WTC11 (cell line): Measurements from ENCODE around the gene FGD2. TPM values are rescaled to one million over a fixed set of nuclear protein-coding genes. Genes with fewer than 3 reads are reported as not detected.
A peak's percentile ranks its signal among the peaks of the same experiment; 100 is the strongest.

Experiments used
- ATAC-seq: fragments of 200-7000 bp; cut with Tn5 transposase; 2 replicates; pipeline ENCODE4 v1.10.0; 2021; ENCODE audit warnings: mild to moderate bottlenecking, moderate library complexity
- CTCF ChIA-PET: fragments of 300-600 bp; sonication (Branson Sonifier 250); formaldehyde crosslinking; loops from one replicate; lab custom pipeline; 2021; ENCODE audit warnings: antibody characterized with exemption; lab: Charles Lee
- POLR2A ChIA-PET: fragments of 350-600 bp; sonication (Branson Sonifier 250); formaldehyde crosslinking; loops from one replicate; lab custom pipeline; 2021; ENCODE audit warnings: antibody characterized with exemption; lab: Charles Lee
- DNase-seq: peaks from one replicate; pipeline ENCODE4 v3.0.0; 2021; ENCODE audit warnings: low spot score
- H3K27ac Mint-ChIP-seq: 2 replicates; pipeline ENCODE4 v1.8.0; 2021; ENCODE audit warnings: mixed read lengths
- H3K27me3 Mint-ChIP-seq: 2 replicates; pipeline ENCODE4 v1.8.0; 2021; ENCODE audit warnings: low read depth, mild to moderate bottlenecking, moderate library complexity, mixed read lengths
- H3K36me3 Mint-ChIP-seq: 2 replicates; pipeline ENCODE4 v1.8.0; 2021; ENCODE audit warnings: mixed read lengths
- H3K4me1 Mint-ChIP-seq: 2 replicates; pipeline ENCODE4 v1.8.0; 2022; ENCODE audit warnings: mixed read lengths
- H3K4me3 Mint-ChIP-seq: 2 replicates; pipeline ENCODE4 v1.8.0; 2021; ENCODE audit warnings: mild to moderate bottlenecking, moderate library complexity, mixed read lengths
- H3K9me3 Mint-ChIP-seq: 2 replicates; pipeline ENCODE4 v1.8.0; 2021; ENCODE audit warnings: mixed read lengths
- E2F4 ChIP-seq: sonication (generic); formaldehyde crosslinking; IDR thresholded peaks from 2 replicates; pipeline ENCODE4 v1.8.1; 2022; ENCODE audit warnings: low read depth, mild to moderate bottlenecking, moderate library complexity, missing genetic modification reagents, borderline replicate concordance
- E2F5 ChIP-seq: sonication (generic); formaldehyde crosslinking; IDR thresholded peaks from 2 replicates; pipeline ENCODE4 v1.8.1; 2022; ENCODE audit warnings: mild to moderate bottlenecking, moderate library complexity, missing genetic modification reagents
- ETV6 ChIP-seq: sonication (generic); formaldehyde crosslinking; IDR thresholded peaks from 2 replicates; pipeline ENCODE4 v1.8.1; 2022; ENCODE audit warnings: mild to moderate bottlenecking, missing genetic modification reagents
- FOXK1 ChIP-seq: sonication (generic); formaldehyde crosslinking; IDR thresholded peaks from 2 replicates; pipeline ENCODE4 v1.8.0; 2022; ENCODE audit warnings: mild to moderate bottlenecking, moderate library complexity, missing genetic modification reagents
- GTF2I ChIP-seq: fragments of 250-450 bp; sonication (Bioruptor Pico); conservative IDR thresholded peaks from 2 replicates; pipeline ENCODE4 v1.4.0; 2021; ENCODE audit warnings: mild to moderate bottlenecking
- IRF2 ChIP-seq: sonication (generic); formaldehyde crosslinking; IDR thresholded peaks from 2 replicates; pipeline ENCODE4 v1.8.0; 2022; ENCODE audit warnings: low read depth, missing genetic modification reagents, borderline replicate concordance
- NR3C1 ChIP-seq: sonication (generic); formaldehyde crosslinking; conservative IDR thresholded peaks from 2 replicates; pipeline ENCODE4 v1.8.1; 2023; ENCODE audit warnings: low read depth, mild to moderate bottlenecking, missing genetic modification reagents
- PRRX2 ChIP-seq: fragments of 250-450 bp; sonication (Bioruptor Pico); IDR thresholded peaks from 2 replicates; pipeline ENCODE4 v1.8.0; 2021; ENCODE audit warnings: mild to moderate bottlenecking
- RORB ChIP-seq: fragments of 250-450 bp; sonication (Bioruptor Pico); IDR thresholded peaks from 2 replicates; pipeline ENCODE4 v1.9.0; 2021; ENCODE audit warnings: mild to moderate bottlenecking
- SMAD3 ChIP-seq: sonication (generic); formaldehyde crosslinking; IDR thresholded peaks from 2 replicates; pipeline ENCODE4 v1.8.0; 2022; ENCODE audit warnings: missing genetic modification reagents, mild to moderate bottlenecking, borderline replicate concordance
- SMAD4 ChIP-seq: sonication (generic); formaldehyde crosslinking; IDR thresholded peaks from 2 replicates; pipeline ENCODE4 v1.8.0; 2022; ENCODE audit warnings: mild to moderate bottlenecking, missing genetic modification reagents
- SOX15 ChIP-seq: fragments of 250-450 bp; sonication (Bioruptor Pico); IDR thresholded peaks from 2 replicates; pipeline ENCODE4 v1.9.0; 2021; ENCODE audit warnings: mild to moderate bottlenecking
- STAT6 ChIP-seq: sonication (generic); formaldehyde crosslinking; conservative IDR thresholded peaks from 2 replicates; pipeline ENCODE4 v1.8.1; 2023; ENCODE audit warnings: mild to moderate bottlenecking, low read depth, missing genetic modification reagents, moderate library complexity
- ZBTB21 ChIP-seq: sonication (generic); formaldehyde crosslinking; IDR thresholded peaks from 2 replicates; pipeline ENCODE4 v1.8.1; 2023; ENCODE audit warnings: mild to moderate bottlenecking, missing genetic modification reagents, borderline replicate concordance
- ZBTB43 ChIP-seq: sonication (generic); formaldehyde crosslinking; IDR thresholded peaks from 2 replicates; pipeline ENCODE4 v1.8.1; 2023; ENCODE audit warnings: mild to moderate bottlenecking, missing genetic modification reagents
- ZMAT4 ChIP-seq: fragments of 250-450 bp; sonication (Bioruptor Pico); IDR thresholded peaks from 2 replicates; pipeline ENCODE4 v1.9.0; 2021; ENCODE audit warnings: mild to moderate bottlenecking
- ZNF423 ChIP-seq: fragments of 250-450 bp; sonication (Bioruptor Pico); IDR thresholded peaks from 2 replicates; pipeline ENCODE4 v2.1.2; 2022; ENCODE audit warnings: mild to moderate bottlenecking, moderate library complexity
- ZNF512 ChIP-seq: sonication (generic); formaldehyde crosslinking; IDR thresholded peaks from 2 replicates; pipeline ENCODE4 v1.8.1; 2022; ENCODE audit warnings: missing genetic modification reagents, borderline replicate concordance
- total RNA-seq: library from RNA; stranded (reverse); gene quantifications from 3 replicates; pipeline ENCODE4 v1.2.3, GENCODE V29; 2021
- TF ChIP-seq, protein P1 (sequence below): sonication (generic); formaldehyde crosslinking; IDR thresholded peaks from 2 replicates; pipeline ENCODE4 v1.8.0; 2022; ENCODE audit warnings: mild to moderate bottlenecking, missing genetic modification reagents

FGD2 gene
- total RNA-seq, 1 experiment from 2014 or later: 0.31 TPM

DNA sequence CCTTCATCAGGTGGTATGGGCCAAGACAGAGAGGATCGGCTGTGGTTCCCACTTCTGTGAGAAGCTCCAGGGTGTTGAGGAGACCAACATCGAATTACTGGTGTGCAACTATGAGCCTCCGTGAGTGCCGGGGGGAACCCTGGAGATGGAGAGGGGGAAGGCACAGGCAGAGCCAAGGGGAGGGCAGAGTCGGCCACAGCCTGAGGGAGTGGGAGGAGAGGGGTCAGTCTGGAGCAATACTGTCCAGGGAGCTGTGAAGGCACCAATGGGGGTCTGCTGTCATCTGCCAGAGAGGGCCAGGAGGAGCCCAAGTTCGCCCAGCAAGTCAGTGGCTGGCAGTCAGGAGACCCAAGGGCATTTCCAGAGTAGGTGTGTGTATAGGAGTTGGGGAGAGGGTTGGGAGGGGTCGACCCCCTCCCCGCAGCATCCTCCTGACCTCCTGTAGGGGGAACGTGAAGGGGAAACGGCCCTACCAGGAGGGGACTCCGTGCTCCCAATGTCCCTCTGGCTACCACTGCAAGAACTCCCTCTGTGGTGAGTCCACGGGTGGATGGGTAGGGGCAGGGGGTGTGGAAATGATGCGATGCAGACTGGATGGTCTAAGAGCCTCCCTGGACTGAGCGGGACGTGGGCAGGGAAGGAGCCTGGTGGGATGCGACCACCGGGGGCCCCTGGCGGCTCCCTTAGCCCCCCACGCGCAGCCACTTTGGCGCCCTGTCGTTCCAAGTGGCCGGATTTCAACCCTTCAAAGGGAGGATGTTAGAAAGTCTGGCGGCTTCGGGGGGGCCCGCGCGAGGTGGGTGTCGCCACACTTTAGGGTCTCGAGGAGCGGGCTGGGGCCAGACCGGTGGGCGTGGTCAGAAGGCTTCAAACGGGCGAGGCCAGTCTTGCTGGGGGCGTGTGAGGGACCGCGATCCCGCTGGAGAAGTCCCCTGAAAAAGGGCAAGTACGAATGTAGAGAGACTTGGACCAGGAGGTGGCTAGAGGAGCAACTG is 43.7 kb upstream of the FGD2 start (continued):
- TF ChIP-seq ZNF512 (CRISPR knock-in tag) (no peak), SMAD4 (CRISPR knock-in tag) (no peak), ZBTB43 (CRISPR knock-in tag) (no peak), STAT6 (CRISPR knock-in tag) (no peak), IRF2 (CRISPR knock-in tag) (no peak), ETV6 (CRISPR knock-in tag) (no peak), E2F5 (CRISPR knock-in tag) (no peak)

DNA sequence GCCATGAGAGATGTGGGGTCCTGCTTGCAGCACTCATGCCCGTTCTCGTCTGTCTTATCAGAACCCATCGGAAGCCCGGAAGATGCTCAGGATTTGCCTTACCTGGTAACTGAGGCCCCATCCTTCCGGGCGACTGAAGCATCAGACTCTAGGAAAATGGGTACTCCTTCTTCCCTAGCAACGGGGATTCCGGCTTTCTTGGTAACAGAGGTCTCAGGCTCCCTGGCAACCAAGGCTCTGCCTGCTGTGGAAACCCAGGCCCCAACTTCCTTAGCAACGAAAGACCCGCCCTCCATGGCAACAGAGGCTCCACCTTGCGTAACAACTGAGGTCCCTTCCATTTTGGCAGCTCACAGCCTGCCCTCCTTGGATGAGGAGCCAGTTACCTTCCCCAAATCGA is 42.6 kb upstream of the FGD2 start:
- ATAC-seq (peak; percentile 76), DNase-seq (peak; percentile 93)
- H3K4me3 Mint-ChIP-seq: no peak overlapping the region
- no peak overlapping the region; the same call in 1 of the 2 replicates for H3K27ac Mint-ChIP-seq
- H3K36me3 Mint-ChIP-seq: peaks cover 2% of the 10 kb centered on the region
- ChIA-PET CTCF (interaction anchor here (0.8 to 2.5 kb wide), 8 partner anchors 15 to 363 kb away, joined by 3 to 12 read pairs (median 5); partner anchors contain the start of gene PPIL1), POLR2A (no interaction called here)
- peaks cover 15% of the 10 kb centered on the region for H3K4me1 Mint-ChIP-seq
- no peaks in the 10 kb centered on the region for H3K27me3 Mint-ChIP-seq
- TF ChIP-seq ZBTB43 (CRISPR knock-in tag) (no peak), FOXK1 (CRISPR knock-in tag) (no peak), RORB (no peak), ZMAT4 (CRISPR knock-in tag) (no peak), SMAD3 (CRISPR knock-in tag) (no peak), NR3C1 (CRISPR knock-in tag) (no peak), ETV6 (CRISPR knock-in tag) (no peak), E2F4 (no peak), SOX15 (no peak), GTF2I (CRISPR knock-in tag) (no peak), ZNF423 (CRISPR knock-in tag) (no peak), PRRX2 (CRISPR knock-in tag) (no peak), ZBTB21 (no peak)
- TF ChIP-seq, protein P1, sequence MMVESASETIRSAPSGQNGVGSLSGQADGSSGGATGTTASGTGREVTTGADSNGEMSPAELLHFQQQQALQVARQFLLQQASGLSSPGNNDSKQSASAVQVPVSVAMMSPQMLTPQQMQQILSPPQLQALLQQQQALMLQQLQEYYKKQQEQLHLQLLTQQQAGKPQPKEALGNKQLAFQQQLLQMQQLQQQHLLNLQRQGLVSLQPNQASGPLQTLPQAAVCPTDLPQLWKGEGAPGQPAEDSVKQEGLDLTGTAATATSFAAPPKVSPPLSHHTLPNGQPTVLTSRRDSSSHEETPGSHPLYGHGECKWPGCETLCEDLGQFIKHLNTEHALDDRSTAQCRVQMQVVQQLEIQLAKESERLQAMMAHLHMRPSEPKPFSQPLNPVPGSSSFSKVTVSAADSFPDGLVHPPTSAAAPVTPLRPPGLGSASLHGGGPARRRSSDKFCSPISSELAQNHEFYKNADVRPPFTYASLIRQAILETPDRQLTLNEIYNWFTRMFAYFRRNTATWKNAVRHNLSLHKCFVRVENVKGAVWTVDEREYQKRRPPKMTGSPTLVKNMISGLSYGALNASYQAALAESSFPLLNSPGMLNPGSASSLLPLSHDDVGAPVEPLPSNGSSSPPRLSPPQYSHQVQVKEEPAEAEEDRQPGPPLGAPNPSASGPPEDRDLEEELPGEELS (CRISPR knock-in tag): no peak
- no peaks in the 10 kb centered on the region for H3K9me3 Mint-ChIP-seq
